Dermis microvascular lymphatic vessel endothelial cell (primary cell): Measurements from ENCODE around the gene SNX13. TPM values are rescaled to one million over a fixed set of nuclear protein-coding genes. Genes with fewer than 3 reads are reported as not detected.

Source experiments
- DNase-seq, 2 donors: peaks; one replicate each; pipeline versions ENCODE4 v3.0.0 to v3.0.0-alpha.2; 2010; ENCODE audit warnings: low read depth in 2 of 2
- total RNA-seq: library from RNA; depleted of rRNA; stranded (reverse); fragments of >200 nt; gene quantifications from 2 replicates; pipeline ENCODE4 v1.2.1, GENCODE V29; 2014

SNX13 gene
- total RNA-seq, 1 donor from 2014 or later, result 18.5 TPM

DNA sequence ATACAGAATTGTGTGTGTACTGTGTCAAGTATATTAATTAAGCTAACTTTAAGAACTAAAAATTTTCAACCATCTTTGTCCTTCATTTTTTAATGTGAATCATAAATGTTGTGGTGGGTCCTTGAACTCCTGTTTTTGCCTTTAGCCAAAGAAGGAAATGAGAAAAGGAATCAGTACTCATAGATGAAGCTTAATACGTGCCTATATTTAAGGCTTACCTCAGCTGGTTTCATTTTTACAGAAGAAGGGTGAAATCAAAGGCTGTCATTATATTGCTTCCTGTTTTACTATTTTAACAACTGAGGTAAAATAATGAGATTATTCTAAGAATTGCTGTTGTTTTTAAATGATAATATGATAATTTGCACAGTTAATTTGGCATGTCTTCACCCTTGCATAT is 6.3 kb upstream of the SNX13 start:
- no peak for DNase-seq

DNA sequence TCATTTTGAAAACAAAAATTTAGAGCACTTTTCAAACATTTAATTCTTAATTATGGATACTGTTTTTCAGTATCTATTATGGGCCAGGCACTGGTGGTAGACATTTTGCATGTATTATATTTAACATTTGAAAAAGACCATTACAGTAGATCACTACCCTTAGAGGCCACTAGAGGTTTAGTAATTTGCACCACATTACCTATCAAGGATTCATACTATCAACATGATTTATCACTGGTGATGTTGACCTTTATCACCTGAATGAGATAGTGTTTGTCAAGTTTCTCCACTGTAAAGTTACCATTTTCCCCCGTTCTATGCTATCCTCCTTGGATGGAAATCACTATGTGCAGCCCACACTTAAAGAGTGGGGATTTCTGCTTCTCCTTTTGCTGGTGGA is 4.4 kb upstream of the SNX13 start:
- DNase-seq, result no peak

DNA sequence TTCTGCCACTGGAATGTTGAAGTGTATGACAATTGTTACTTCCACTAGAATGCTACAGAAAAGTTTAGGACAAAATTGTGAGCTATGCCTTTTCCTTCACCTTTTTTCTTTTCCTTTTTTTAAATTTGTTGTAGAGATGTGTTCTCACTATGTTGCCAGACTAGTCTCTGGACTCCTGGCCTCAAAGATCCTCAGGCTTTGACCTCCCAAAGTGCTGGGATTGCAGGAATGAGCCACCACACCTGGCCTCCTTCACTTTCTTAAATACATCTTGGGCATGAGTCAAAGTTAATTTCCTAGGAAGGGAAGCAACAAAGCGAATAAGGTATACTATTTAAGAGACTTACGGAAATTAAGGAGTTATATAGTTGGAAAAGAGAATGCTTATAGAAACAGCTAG is 2.7 kb upstream of the SNX13 start:
- no peak for DNase-seq

DNA sequence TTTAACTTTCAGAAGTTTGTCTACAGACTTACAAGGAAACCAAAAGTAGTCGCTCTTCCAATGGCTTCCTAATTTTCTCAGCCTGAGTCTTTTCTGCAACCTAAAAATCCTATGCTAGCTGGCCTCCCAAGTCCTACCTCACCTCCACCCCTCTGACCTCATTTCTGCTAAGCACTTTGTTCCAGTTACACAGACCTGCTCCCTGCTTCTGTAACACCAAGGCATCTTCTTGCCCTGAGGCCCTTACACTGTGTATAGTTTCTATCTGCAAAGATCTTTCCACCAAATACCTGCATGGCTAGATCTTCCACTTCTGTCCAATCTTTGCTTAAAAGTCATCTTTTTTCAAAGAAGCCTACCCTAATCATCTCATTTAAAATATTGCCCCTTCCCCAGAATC is 1.9 kb upstream of the SNX13 start:
- DNase-seq, result no peak

DNA sequence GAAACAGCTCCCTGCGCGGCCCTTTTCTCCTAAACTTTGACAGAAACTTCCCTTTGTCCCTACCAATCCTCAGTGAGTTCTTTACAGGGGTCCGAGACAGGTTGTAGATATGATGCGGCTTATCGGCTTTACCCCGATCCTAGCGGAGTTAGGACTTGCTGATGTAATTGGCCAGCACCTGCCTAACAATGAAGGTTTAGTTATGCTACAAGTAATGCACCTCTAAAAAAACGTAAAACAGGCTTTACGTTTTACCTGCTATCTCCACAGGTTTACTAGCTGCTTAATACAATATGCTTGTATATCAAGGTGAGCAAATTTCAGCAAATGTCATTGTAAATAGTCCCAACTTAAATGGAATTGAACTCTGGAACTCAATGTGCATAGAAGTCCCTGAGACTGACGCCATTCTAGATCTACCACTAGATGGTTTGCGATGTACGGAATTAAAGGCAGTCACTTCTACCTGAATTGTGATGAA is 697 bp upstream of the SNX13 start:
- no peak for DNase-seq

DNA sequence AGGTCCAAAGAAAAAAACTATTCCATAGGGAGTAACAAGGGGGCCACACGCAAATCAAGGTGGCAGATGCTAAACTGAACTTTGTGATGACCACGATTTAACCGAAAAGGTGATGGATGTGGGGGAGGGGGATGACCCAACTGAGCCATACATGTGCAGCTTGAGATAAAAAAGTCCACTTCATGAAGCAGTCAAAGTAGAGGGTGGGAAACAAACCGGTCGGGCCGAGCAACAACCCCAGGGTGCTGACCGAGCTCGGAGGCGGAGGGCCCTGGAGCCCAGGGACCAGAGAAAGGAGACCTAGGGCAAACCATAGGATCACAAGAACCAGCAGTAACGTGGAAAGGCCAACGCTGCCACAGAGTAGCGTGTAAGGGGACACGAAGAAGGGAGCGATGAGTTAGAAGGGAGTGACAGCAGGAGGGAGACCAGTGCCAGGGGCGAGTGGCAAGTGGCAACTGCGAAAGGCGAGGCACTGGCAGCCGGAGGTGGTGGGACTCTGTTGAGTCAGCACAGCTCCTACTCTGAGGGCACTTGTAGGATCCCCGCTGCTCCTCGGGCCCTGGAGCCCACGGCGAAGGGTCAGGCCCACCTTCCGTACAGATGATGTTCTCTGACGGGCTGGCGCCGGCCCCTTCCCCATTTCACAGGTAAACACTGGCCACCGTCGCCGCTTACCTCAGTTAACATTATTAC is 540 bp downstream of the SNX13 start:
- peak in 1 of 2 donors; percentile 54 for DNase-seq

DNA sequence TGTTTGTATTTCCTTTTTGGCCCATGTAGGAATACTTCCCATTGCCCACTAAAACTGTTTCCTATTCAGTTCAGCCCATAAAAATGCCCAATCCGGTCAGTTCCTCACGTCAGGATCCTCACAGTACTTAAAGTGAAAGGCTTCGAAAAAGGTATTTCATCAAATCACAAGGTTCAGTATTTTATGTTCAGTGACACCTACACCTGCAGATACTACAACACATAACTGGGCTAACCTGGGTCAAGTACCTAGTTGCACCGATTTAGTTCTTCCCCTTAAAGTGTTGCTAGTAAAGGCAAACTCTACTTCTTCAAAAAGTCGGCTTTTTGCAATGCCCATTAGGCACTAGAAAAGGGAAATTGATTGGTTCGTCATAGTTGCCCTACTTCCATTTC is 1.1 kb downstream of the SNX13 start:
- DNase-seq, result peak in 1 of 2 donors; percentile 53

DNA sequence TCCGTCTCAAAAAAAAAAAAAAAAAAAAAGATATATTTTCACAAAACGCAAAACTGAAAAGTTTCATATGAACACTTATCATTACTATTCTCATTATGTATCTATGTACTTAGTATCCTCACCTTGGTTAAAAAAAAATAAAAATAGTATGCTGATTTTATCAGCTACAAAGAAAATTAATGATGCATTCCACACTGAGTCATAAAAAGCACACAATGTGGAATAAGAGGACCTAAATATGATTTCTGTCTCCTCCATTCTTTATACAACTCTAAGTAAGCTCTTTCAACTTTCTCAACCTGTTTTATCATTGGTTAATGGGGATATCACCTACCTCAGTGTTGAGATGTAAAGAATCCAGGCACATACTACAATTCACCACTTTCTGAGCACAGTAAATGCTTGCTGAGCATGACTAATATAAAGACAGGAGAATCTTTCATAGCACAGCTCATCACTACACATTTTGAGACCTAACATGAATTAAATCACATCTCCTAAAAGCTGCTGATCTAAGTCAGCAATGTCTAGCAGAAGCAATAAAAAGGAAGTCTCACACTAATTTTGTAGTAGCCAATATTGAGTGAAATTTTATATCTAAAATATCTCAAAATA is 2.7 kb downstream of the SNX13 start:
- DNase-seq, result no peak

DNA sequence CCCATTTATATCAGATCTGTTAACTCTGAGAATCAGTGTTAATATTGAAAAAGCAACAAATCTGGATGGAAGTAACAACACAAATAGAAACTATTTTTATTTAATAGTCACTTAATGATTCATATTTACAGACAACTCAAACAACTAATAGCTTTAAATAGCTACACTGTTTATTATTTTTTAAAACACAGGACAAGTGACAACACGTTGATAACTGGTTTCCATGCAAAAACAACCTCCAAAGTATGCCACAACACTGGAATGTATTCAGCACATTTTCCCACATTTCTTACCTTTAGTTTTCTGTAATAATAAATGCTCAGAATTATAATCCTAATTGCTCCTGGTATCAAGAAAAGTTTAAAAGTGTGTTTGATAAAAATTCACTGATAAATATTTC is 4.0 kb downstream of the SNX13 start:
- DNase-seq, result no peak

DNA sequence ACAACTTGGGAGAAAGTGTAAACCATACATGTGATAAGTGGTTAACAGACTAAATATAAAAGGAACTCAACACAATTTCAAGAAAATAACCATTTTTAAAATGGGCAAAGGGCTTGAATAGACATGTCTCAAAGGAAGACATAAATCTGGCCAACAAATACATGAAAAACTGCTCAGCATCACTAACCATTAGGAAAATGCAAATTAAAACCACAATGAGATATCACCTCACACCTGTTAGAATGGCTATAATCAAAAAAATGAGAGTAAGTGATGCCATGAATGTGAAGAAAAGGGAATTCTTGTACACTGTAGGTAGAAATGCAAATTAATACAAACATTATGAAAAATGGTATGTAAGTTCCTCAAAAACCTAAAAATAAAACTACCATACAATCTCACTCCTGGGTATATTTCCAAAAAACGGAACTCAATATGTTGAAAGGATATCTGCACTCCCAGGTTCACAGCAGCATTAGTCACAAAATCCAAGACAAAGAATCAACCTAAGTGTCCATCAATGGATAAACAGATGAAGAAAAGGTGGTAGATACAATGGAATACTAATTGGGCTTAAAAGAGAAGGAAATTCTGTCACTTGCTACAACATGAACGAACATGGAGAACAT is 5.6 kb downstream of the SNX13 start:
- DNase-seq, result no peak

DNA sequence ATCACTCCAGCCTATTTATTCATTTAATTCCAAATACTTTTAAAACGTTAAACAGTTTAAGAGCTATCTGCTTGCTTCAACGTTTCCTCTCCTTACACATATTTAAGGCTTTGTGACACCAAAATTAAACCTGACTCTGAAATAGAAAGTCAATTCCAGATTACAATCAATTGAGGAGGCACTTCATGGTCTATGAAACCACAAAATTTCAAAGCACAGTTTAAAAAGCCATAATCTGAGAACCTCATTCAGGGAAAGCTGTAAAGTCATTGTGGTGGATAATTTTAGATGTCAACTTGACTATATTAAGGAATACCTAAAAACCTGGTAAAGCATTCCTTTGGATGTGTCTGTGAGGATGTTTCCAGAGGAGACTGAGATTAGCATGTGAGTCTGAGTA is 6.2 kb downstream of the SNX13 start:
- no peak for DNase-seq

DNA sequence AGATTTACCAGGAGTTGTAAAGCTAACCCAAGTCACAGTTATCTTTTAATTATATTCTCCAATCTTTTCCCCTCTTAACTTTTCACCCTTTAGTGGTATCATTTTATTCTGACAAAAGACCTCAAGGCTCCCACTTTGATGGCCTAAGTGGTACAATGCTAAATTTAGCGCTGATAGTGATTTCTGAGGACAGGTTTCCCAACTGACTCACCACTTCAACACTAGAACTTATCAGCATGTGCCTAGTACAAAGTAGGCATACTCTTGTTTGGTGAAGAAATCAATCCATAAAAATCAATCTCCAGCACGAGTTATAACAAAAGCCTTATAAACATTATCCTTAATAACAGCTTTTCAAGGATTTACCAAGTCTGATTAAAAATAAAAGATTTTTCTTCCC is 7.5 kb downstream of the SNX13 start:
- no peak for DNase-seq

DNA sequence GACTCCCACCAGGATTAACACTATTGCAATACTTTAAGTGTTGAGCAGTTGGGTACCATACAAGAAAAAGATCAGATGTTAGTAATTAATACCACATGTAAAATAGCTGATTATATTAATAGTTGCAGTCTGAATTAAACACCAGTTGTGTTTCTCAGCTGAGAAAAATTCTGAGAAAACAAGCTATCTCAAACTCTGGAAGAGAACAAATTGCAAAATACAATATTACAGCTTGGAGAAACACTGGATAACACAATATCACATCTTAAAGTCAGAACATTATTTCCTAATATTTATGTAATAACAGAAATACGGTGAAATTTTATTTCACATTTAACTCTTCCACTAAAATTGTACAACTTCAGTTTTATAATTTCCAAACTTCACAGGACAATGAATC is 9.2 kb downstream of the SNX13 start:
- no peak for DNase-seq

DNA sequence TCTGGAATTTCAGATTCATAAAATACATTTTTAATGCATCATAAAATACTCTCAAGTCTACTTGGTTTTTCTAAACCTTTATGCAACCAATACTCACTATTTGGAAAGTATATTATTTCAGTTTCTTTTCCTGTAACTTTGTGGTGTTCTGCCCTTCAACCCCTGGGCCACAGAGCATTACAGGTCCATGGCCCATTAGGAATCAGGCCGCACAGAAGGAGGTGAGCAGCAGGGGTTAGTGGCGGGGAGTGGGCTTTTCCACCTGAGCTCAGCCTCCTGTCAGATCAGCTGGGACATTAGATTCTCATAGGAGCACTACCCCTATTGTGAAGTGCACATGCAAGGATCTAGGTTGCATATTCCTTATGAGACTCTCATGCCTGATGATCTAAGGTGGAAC is 9.7 kb downstream of the SNX13 start:
- no peak for DNase-seq

DNA sequence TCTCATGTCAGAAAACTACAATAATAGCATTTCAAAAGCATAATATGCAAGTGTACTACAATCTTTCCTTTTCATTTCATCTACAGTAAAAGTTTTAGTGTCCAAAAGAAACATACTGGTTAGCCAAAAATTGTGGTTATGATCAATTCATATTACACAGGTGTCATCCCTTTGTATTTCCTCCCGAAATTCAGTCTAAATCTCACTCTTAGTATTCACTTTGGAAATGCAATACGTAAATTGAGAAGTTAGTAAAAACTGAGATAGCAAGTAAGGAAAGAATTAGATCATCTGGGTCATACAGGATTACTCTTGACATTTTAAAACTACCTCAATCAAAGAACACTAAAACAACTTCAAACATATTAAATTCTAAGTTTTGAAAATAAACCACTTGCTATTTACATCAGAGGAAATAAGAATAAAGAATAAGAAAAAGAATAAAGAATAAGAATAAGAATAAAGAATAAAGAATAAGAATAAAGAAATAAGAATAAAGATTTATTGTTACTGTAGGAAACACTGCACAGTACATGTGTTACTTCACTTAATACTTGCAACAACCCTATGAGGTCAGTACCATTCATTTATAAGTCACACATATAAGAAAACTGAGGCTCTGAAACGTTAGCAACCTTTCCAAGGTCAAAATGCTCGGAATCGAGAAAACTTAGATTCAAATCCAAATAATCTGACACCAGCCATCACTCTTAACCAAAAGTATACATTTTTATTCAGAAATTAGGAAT is 10.5 kb downstream of the SNX13 start:
- DNase-seq, result no peak

DNA sequence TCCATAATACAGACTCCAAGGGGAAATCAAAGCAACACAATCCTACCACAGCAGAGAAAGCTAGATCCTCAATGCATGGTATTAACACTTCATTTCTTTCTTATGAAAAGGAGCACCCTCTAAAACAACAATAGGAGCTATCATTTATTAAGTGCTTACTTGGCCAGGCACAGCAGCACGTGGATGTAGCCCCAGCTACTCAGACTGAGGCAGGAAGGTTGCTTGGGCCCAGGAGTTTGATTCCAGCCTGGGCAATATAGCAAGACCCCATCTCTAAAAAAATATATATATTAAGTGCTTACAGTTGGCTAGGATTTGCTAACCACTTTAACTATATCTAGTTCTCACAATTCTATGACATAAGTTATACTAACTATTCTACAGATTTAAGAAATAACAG is 12.2 kb downstream of the SNX13 start:
- DNase-seq, result no peak

DNA sequence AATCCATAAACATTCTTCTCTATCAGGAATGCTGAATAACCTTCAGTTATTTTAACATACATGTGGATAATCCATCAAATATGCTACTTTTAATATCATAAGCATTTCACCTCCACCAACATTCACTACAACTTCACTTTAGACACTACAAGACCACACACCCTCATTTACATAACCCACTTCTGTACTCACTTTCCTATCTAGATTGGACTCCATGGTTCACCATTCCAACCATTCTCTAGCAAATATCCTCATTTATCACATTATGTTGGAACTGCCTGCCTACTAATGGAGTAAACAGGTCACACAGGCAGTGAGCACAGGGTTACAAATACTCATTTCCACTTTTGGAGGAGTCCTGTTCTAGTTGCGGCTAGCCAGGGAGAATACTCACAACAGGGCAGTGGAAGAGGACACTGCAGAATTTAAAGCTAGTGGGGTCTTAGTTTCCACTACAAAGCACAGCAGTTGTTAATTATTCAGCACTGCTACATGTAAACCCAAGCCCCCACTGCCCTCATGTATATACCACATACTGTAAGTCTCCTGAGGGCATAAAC is 18.4 kb downstream of the SNX13 start:
- no peak for DNase-seq

DNA sequence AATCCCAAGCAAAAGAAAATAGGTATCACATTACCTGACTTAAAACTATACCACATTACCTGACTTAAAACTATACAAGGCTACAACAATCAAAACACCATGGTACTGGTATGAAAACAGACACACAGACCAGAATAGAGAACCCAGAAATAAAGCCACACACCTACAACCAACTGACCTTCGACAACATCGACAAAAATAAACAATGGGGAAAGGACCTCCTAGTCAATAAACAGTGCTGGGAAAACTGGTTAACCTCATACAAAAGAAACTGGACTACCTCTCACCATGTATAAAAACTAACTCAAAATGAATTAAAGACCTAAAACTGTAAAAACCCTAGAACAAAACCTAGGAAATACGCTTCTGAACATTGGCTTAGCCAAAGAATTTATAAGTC is 22.5 kb downstream of the SNX13 start:
- DNase-seq, result no peak

DNA sequence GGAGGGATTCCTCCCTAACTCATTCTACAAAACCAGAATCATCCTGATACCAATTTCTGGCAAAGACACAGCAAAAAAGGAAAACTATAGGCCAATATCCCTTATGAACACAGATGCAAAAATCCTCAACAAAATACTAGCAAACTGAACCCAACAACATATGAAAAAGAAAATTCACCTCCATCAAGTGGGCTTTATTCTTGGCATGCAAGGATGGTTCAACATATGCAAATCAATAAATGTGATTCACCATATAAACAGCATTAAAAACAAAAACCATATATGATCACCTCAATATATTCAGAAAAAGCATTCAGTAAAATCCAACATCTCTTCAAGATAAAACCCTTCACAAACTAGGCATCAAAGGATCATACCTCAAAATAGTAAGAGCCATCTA is 23.5 kb downstream of the SNX13 start:
- no peak for DNase-seq

DNA sequence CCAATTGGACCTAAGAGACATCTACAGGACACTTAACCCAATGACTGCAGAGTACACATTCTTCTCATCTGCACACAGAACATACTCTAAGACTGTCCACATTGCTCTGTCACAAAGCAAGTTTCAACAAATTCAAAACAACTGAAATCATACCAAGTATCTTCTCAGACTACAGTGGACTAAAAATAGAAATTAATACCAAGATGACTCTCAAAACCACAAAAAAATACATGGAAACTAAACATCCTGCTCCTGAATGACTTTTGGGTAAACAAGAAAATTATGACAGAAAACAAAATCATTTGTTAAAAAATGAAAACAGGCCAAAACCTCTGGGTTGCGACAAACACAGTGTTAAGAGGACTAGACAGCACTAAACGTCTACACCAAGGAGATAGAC is 24.5 kb downstream of the SNX13 start:
- no peak for DNase-seq

DNA sequence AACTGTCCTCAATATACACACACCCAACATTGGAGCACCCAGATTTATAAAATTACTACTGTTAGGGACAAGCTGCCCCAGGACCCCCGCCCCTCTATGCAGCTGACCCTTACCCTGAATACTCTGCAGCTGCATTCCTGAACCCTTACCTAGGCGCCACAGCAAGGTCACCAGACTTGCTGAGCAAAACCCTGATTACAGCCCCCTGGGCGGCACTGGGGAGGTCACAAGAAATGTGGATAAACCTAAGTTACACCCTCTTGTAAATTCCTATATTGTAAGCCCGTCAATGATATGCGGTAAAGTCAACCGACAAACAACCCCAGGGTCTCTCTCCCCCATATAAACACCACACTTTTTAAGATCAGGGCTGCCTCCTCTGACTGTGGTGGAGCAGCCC is 25.1 kb downstream of the SNX13 start:
- DNase-seq, result no peak

DNA sequence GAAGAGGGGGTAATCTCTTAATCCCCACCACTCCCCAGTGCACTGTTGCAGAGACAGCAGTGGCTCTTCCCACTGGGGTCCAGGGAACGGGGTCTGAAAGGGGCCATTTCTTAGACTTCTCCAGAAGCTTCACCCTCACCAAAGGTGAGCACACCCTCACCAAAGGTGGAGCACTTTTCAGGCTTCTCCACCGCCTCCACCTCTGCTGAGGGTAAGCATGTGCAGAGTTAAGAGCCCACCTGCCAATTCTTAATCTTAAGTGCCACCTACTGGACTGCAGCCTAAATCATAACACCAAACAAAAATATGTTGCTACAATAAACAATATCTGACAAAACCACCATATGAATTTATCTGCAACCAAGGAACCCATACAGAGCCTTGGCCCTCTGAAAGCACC is 27.0 kb downstream of the SNX13 start:
- DNase-seq, result no peak
